GM18909 (cell line): ENCODE results near the gene SLC6A11.
A peak's percentile ranks its signal among the peaks of the same experiment; 100 is the strongest.

Source experiments
- ATAC-seq: cut with Tn5 transposase; IDR thresholded peaks from one replicate; pipeline ENCODE4 v1.9.1; 2021; ENCODE audit warnings: mild to moderate bottlenecking; ENCODE audit not compliant: unreplicated experiment, poor library complexity

The SLC6A11 gene

GRCh38 chr3:10836676-10837075 lies 20.6 kb downstream of the SLC6A11 start:
- no peak for ATAC-seq

GRCh38 chr3:10837849-10838248 lies 21.8 kb downstream of the SLC6A11 start:
- ATAC-seq, result no peak

- no peak for ATAC-seq
Measured at GRCh38 chr3:10839167-10839566, 23.1 kb downstream of the SLC6A11 start.

GRCh38 chr3:10841100-10841499 lies 25.1 kb downstream of the SLC6A11 start:
- ATAC-seq, result no peak

- ATAC-seq, result no peak
Measured at GRCh38 chr3:10843378-10843777, 27.4 kb downstream of the SLC6A11 start.

DNA sequence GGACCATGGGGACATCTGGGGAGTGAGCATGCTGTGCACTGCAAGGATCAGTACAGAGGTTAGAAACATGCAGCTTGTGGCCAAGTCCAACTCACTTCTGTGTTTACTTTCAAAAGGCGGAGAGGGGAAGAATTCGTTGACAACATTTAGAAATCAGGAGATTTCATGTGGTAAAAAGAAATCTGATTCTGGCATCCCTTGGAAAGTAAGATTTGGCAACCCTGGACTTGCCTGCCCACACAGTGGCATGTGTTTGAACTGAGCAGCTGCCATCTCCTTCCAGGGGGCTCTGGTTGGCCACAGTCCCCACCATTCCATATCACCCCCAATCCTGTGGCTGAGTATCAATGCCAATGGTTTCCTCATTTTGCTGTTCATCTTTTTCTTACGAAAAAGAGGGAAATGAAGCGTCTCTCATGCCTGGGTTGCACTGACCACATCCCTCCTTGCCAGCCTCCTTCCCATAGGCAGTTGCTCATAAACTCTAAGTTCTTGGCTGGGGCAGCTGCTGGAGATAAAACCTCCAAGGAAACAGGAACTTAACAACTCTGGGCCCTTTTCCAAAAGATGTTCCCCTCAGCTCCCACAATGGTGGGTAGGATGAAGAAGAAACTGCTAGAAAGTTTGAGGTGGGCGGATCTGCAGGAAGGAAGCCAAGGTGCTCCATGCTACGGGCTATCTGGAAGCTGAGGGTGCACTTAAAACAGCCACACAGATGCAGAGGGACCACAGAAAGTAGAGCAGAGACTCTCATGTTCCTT lies 29.2 kb downstream of the SLC6A11 start:
- no peak for ATAC-seq

DNA sequence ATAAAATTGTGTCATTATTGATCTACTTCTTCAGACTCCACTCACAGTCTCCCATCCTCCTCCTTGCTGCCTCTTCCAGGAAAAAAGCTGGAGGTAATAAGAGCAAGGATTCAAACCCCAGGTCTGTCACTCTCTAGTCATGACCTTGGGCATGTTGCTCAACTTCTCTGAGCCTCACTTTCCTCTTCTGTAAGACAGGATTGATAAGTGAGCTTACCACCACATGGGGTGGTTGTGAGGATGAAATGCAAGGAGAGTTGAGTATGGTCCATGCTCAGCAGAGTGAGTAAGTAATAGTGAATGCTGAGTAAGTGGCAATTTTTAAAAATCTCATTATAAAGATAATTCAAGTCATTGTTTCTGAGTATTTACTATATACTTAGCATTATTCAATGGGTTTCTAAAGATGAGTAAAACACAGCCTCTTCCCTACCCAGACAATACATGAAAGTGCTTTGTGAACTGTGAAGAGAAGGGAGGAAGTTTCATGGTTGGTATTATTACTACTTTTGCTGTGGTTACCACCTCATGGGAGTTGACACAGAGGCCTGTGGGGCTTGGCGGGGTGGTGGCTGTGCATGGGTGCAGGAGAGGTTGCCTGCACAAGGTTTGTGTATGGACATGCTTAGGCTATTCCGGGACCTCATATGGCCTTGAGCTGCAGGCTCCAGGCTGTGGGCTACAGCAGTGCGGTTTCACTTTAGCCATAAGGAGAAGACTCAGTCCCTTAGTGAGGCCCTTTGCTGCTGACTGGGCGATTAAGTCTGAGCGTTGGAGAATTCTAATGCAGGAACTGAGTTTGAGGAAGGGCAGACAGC lies 30.0 kb downstream of the SLC6A11 start:
- peak; percentile 63 for ATAC-seq

- no peak for ATAC-seq
Measured at GRCh38 chr3:10846657-10846975, 30.6 kb downstream of the SLC6A11 start.

DNA sequence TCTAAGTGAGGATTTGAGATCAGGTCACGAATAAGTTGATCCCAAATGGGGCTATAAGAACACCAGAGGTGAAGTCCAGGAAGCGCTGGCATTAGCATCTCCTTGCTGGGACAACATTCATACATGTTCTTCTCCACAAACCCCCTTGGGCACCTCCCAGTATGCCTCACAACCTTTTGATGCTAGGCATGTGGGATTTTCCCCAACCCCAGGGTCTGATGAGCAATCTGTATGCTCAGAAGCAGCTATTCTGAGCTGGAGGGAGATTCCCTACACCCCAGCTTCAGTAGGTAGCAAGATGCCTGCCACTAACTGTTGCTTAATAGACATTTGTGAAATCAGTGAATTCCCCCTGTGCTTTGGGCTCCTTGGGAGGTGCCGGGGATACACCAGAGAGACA lies 32.2 kb downstream of the SLC6A11 start:
- peak; percentile 55 for ATAC-seq

GRCh38 chr3:10852066-10852808 lies 36.2 kb downstream of the SLC6A11 start:
- no peak for ATAC-seq

GRCh38 chr3:10855083-10855870 lies 39.2 kb downstream of the SLC6A11 start:
- no peak for ATAC-seq

DNA sequence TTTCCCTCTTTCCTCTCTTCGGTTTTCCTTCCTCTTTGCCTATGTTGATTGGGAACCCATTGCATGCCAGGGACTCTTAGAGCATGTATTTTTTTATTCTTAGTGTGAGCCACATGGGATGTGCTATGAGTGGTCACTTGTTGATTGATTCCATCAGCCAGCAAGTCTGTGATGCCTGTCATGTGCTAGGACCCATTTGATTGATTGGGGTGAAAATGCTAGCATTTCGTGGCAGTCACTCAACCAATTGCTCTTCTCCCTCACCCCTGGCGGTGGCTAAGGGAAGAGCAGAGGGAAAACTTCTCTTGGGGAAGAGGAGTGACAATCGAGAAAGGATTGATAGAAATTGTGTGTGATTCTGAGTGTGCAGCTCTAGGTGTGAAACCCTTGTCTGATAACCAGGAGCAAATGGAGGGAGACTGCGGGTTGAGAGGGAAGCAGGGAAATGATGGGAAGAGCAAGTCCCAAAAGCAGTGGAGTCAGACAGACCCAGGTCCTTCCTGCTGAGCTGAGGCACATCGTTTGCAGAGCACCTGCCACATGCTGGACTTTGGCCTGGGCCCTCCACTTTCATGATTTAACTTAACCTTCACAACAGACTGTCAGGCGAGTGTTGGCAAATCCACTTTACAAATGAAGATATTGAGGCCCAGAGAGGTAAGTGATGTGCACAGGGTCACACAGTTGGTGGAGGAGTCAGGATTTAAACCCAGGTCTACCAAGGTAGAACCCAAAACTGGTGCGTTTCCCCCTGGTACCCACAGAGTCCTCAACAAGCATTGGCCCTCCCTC lies 40.0 kb downstream of the SLC6A11 start:
- no peak for ATAC-seq

- no peak for ATAC-seq
Measured at GRCh38 chr3:10857235-10857634, 41.2 kb downstream of the SLC6A11 start.

GRCh38 chr3:10858091-10858490 lies 42.1 kb downstream of the SLC6A11 start:
- no peak for ATAC-seq

DNA sequence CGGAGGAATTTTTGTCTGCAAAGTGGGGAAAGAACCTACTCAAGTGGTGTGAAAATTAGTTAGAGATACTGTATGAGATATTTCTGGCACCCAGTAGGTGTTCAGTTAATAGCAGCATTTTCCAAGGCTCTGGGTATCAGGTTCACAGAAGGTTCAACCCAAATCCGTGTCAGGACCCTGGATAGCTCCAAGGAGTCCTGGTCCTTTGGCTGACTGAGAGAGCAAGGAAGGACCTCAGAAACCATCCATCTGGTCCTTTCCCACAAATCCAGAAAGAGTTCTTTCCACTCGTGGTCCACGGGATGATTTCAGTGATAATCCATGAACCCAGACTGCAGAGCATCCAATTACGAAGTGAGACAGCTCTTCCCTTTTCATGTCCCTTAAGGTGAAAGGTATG lies 51.4 kb downstream of the SLC6A11 start:
- no peak for ATAC-seq

GRCh38 chr3:10869460-10869859 lies 53.4 kb downstream of the SLC6A11 start:
- no peak for ATAC-seq

- no peak for ATAC-seq
Measured at GRCh38 chr3:10870296-10870695, 54.3 kb downstream of the SLC6A11 start.

DNA sequence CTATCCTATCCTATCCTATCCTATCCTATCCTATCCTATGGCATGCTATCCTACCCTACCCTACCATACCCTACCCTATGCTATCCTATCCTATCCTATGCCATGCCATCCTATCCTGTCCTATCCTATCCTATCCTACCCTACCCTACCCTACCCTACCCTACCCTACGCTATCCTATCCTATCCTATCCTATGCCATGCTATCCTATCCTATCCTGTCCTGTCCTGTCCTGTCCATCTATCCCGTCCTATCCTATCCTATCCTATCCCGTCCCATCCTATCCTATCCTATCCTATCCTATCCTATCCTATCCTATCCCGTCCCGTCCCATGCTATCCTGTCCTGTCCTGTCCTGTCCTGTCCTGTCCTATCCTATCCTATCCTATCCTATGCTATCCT lies 57.4 kb downstream of the SLC6A11 start:
- no peak for ATAC-seq

DNA sequence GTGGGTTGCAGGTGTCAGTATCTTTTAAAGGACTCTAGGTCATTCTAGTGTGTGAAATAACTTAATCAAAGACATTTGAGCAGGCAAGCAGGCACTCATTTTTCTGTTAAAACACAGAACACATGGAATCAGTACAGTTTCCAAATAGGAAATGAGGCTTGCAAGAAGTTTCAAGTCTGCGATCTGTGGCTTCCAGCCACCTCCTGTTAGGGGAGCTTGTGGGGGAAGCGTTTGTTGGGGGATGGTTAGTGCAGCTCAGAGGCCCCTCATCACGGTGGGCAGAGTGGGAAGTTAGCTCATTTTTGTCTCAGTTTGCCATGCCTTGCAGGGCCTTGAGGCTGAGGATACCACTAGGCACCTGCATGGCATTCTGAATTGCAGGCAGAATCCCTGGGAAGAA lies 59.9 kb downstream of the SLC6A11 start:
- ATAC-seq, result no peak

DNA sequence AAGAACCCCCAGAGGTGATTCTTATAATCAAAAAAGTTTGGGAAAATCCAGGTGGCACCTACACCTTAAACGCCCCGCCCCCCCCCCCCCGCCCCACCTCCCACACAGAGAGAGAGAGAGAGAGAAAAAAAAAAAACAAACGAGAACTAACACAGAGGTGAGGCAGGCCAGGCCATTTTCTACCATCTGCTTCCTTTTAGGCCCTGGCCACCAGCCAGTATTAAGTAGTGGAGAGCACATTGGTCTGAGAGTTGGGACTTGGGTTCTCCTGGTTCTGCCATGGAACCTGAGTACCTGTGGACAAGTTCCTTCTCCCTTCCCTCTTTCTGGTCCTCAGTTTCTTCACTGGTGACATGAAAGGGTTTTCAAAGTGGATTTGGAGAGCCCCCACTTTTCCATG lies 60.6 kb downstream of the SLC6A11 start:
- ATAC-seq, result no peak
